ENCODE data around the gene PRSS22.

The PRSS22 gene

DNA sequence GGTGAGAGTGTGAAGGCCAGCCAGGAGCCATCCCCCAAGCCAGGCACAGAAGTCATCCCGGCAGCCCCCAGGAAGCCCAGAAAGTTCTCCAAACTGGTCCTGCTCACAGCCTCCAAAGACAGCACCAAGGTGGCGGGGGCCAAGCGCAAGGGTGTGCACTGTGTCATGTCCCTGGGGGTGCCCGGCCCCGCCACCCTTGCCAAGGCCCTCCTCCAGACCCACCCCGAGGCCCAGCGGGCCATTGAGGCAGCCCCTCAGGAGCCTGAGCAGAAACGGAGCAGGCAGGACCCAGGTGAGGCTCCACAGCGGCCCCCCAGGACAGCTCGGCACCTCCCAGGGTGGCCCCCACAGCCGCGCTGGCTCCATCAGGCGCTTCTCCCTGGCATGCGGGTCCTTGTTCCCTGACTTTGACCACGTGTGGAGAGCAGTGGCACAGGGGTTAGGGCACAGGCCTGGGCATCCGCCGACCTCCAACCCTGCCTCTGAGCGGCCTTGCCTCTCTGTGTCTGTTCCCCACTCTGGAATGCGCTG is 38.6 kb upstream of the PRSS22 start:
- no peak for DNase-seq (ENCODE audit: extremely low spot score)
- CTCF ChIA-PET: no interaction called here
- TF ChIP-seq BHLHE40 (IDR thresholded peaks at IDR 0.05; ENCODE audit: borderline replicate concordance) (no peak), ARNT (IDR thresholded peaks at IDR 0.05) (no peak), NFRKB (IDR thresholded peaks at IDR 0.05) (no peak), HDGF (IDR thresholded peaks at IDR 0.05; ENCODE audit: borderline replicate concordance) (no peak), L3MBTL2 (conservative IDR thresholded peaks at IDR 0.05) (no peak), LEF1 (IDR thresholded peaks at IDR 0.05; ENCODE audit: borderline replicate concordance) (no peak), CTBP1 (IDR thresholded peaks at IDR 0.05; ENCODE audit: borderline replicate concordance) (no peak), FOXA1 (IDR thresholded peaks at IDR 0.05) (no peak), FOXM1 (IDR thresholded peaks at IDR 0.05; ENCODE audit: borderline replicate concordance) (no peak), ELF4 (IDR thresholded peaks at IDR 0.05) (no peak), ZNF384 (IDR thresholded peaks at IDR 0.05) (no peak), SUZ12 (IDR thresholded peaks at IDR 0.05) (no peak)
- POLR2A ChIA-PET: no interaction called here

DNA sequence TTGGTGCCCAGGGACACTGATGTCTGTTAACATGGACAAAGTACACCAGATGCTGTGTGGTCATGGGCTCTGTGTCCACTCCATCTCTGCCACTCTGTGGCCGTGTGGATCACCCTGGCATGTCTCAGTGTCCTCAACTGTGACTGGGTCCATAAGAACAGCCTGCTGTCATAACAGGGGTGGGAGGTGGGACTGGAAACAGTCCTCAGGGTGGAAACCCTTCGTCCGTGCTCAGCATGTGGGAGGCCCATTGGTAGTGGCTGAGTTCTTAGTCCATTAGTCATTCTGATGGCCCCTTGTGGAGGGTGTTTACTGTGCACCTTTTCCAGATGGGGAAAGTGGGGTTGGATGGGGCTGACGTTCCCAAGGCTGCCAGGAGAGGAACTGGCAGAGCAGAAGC is 37.8 kb upstream of the PRSS22 start:
- POLR2A ChIA-PET: interaction anchor here (1.5 kb wide), 1 partner anchor 10 kb away, joined by 3 read pairs; no protein-coding TSS in a partner anchor
- CTCF ChIA-PET: no interaction called here
- no peak for DNase-seq (ENCODE audit: extremely low spot score)

DNA sequence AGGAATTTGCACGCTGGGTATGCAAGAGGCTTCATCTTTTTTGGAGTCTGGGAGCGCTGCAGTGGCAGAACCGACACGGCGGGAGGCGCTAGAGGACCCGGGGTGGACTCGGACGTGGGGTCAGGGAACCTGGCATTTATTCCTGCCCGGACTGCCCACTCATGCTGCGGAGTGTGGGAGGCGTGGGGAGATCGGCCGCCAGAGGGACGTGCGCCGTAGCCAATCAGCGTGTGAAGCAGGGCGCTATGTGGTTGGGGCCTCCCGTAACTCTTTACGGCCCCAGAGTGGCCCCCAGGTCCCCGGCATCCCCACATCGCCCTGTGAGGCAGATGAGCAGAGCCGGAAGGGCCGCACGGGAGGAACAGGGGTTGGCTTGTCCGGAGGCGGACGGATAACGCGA is 36.3 kb upstream of the PRSS22 start:
- ChIA-PET POLR2A (interaction anchor here (1.2 to 1.5 kb wide), 2 partner anchors 11 kb away, joined by 3 to 4 read pairs; no protein-coding TSS in a partner anchor), CTCF (no interaction called here)
- DNase-seq (ENCODE audit: extremely low spot score): no peak
- no peak for TF ChIP-seq FOXM1 (IDR thresholded peaks at IDR 0.05; ENCODE audit: borderline replicate concordance)
- TF ChIP-seq SUZ12 (IDR thresholded peaks at IDR 0.05): no peak
- no peak for TF ChIP-seq NFRKB (IDR thresholded peaks at IDR 0.05)
- TF ChIP-seq FOXA1 (IDR thresholded peaks at IDR 0.05): no peak
- TF ChIP-seq, protein P1, sequence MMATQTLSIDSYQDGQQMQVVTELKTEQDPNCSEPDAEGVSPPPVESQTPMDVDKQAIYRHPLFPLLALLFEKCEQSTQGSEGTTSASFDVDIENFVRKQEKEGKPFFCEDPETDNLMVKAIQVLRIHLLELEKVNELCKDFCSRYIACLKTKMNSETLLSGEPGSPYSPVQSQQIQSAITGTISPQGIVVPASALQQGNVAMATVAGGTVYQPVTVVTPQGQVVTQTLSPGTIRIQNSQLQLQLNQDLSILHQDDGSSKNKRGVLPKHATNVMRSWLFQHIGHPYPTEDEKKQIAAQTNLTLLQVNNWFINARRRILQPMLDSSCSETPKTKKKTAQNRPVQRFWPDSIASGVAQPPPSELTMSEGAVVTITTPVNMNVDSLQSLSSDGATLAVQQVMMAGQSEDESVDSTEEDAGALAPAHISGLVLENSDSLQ (IDR thresholded peaks at IDR 0.05): no peak

More for the DNA sequence above, 37.8 kb upstream of the PRSS22 start:
- TF ChIP-seq HDGF (IDR thresholded peaks at IDR 0.05; ENCODE audit: borderline replicate concordance) (no peak), FOXK2 (IDR thresholded peaks at IDR 0.05) (no peak), BHLHE40 (IDR thresholded peaks at IDR 0.05; ENCODE audit: borderline replicate concordance) (no peak), L3MBTL2 (conservative IDR thresholded peaks at IDR 0.05) (0 out of 2 replicates have a peak, but pooled peaks have one; percentile 17)

GRCh38 chr16:2884041-2884451 is 26.1 kb upstream of the PRSS22 start:
- DNase-seq (ENCODE audit: extremely low spot score): no peak
- CTCF ChIA-PET: no interaction called here
- TF ChIP-seq BHLHE40 (IDR thresholded peaks at IDR 0.05; ENCODE audit: borderline replicate concordance) (no peak), CTBP1 (IDR thresholded peaks at IDR 0.05; ENCODE audit: borderline replicate concordance) (no peak), ELF4 (IDR thresholded peaks at IDR 0.05) (no peak), SUZ12 (IDR thresholded peaks at IDR 0.05) (no peak), TARDBP (IDR thresholded peaks at IDR 0.05) (no peak), FOXK2 (IDR thresholded peaks at IDR 0.05) (no peak), FOXA1 (IDR thresholded peaks at IDR 0.05) (no peak), NFRKB (IDR thresholded peaks at IDR 0.05) (no peak), ARNT (IDR thresholded peaks at IDR 0.05) (no peak), FOXM1 (IDR thresholded peaks at IDR 0.05; ENCODE audit: borderline replicate concordance) (no peak), ZNF384 (IDR thresholded peaks at IDR 0.05) (no peak)
- TF ChIP-seq, protein P1 (IDR thresholded peaks at IDR 0.05): no peak
- POLR2A ChIA-PET: interaction anchor here (0.8 to 2.1 kb wide), 7 partner anchors 11 to 131 kb away, joined by 4 to 24 read pairs (median 7); partner anchors contain the start of genes FLYWCH1 and SRRM2

- CTCF ChIA-PET: interaction anchor here (0.9 to 1.3 kb wide), 3 partner anchors 15 to 44 kb away, joined by 3 to 10 read pairs (median 5); no protein-coding TSS in a partner anchor
- POLR2A ChIA-PET: interaction anchor here (0.8 to 2.1 kb wide), 13 partner anchors 9 to 131 kb away, joined by 3 to 24 read pairs (median 7); partner anchors contain the start of genes FLYWCH1 and SRRM2
- DNase-seq (ENCODE audit: extremely low spot score): no peak
- TF ChIP-seq CTBP1 (IDR thresholded peaks at IDR 0.05; ENCODE audit: borderline replicate concordance) (no peak), SUZ12 (IDR thresholded peaks at IDR 0.05) (no peak), FOXM1 (IDR thresholded peaks at IDR 0.05; ENCODE audit: borderline replicate concordance) (no peak)
Observed at GRCh38 chr16:2883458-2883908, 25.5 kb upstream of the PRSS22 start.

DNA sequence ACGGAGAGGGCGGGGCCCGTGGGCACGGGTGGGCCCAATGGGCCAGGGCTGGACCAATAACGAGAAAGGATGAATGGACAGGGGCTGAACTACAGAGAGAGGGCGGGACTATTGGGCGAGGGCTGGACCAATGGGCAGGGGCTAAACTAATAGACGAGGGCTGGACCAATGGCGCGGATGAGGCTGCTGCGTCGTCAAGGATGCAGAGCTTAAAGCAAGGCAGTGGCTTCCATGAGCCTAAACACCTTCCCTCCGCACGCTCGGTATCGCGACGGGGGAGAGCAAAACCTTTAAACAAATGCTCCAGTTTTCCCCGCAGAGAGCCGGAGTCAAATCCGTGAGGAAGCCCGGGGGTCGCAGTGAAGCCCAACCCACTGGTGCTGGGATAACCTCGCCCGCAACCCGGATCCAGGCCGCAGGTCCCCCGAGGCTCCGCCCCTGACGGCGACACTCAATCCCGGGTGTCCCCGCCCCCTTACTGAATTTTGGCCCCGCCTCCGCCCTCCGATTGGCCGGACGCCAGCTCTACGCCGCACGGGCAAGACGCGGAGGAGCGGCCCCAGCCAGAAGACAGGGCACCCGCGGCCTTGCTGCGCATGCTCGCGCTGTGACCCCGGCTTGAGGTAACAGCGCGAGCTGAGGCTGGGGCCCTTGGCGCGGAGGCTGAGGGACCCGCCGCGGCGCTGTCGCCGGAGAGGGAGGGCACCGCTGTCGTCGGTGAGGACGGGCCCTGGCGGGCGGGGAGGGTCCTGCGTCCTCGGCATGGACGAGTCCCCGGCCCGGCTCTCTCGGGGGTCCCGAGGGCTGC is 24.9 kb upstream of the PRSS22 start, which contains the start of gene FLYWCH2:
TSS of gene FLYWCH2 (plus strand) at position 566 of the 808 bp plus-strand sequence. CDS start 13,235 bp downstream, outside the sequence.
- TF ChIP-seq SP1 (IDR thresholded peaks at IDR 0.05): no peak
- TF ChIP-seq ELF4 (IDR thresholded peaks at IDR 0.05): no peak
- TF ChIP-seq TARDBP (IDR thresholded peaks at IDR 0.05): no peak
- TF ChIP-seq FOXK2 (IDR thresholded peaks at IDR 0.05): no peak
- TF ChIP-seq, protein P1 (IDR thresholded peaks at IDR 0.05): peak; percentile 95
- no peak for TF ChIP-seq BHLHE40 (IDR thresholded peaks at IDR 0.05; ENCODE audit: borderline replicate concordance)
- peak; percentile 66 for TF ChIP-seq L3MBTL2 (conservative IDR thresholded peaks at IDR 0.05)
- no peak for TF ChIP-seq CTBP1 (IDR thresholded peaks at IDR 0.05; ENCODE audit: borderline replicate concordance)
- peak; percentile 95 for DNase-seq (ENCODE audit: extremely low spot score)
- POLR2A ChIA-PET: interaction anchor here (0.7 to 2.1 kb wide), 16 partner anchors 9 to 130 kb away, joined by 3 to 24 read pairs (median 6); partner anchors contain the start of genes FLYWCH1, PKMYT1 and SRRM2
- CTCF ChIA-PET: interaction anchor here (0.9 to 1.3 kb wide), 4 partner anchors 15 to 59 kb away, joined by 3 to 10 read pairs (median 4); no protein-coding TSS in a partner anchor

Measured in HEK293T (cell line).